GM18511 (cell line): ENCODE measurements around the gene ELAVL3.
"Not testable (repeated sequence)": the region's sequence is repeated elsewhere in the genome, so short reads cannot be mapped to it uniquely, and the experiment has no call there.

ENCODE experiments used
- ATAC-seq: cut with Tn5 transposase; IDR thresholded peaks from one replicate; pipeline ENCODE4 v1.9.1; 2021; ENCODE audit warnings: mild to moderate bottlenecking, moderate library complexity; ENCODE audit not compliant: unreplicated experiment

Gene ELAVL3

GRCh38 chr19:11444059-11444458 lies 36.8 kb downstream of the ELAVL3 start:
- ATAC-seq: no peak

- no peak for ATAC-seq
These were observed 42.9 kb downstream of the ELAVL3 start for GRCh38 chr19:11437955-11438354.

GRCh38 chr19:11435833-11436313 lies 45.0 kb downstream of the ELAVL3 start:
- no peak for ATAC-seq

- ATAC-seq: peak; percentile 92
These were observed 45.6 kb downstream of the ELAVL3 start, which contains the start of the genes ODAD3 and PRKCSH for GRCh38 chr19:11435057-11435832. Gene ODAD3 (minus strand): TSS chr19:11435121. CDS start chr19:11435016, 105 bp downstream. Gene PRKCSH (plus strand): TSS chr19:11435635. CDS start chr19:11436118, 483 bp downstream.

GRCh38 chr19:11434703-11435056 lies 46.2 kb downstream of the ELAVL3 start:
- ATAC-seq: peak; percentile 18

- not testable (repeated sequence) for ATAC-seq
These were observed 47.3 kb downstream of the ELAVL3 start for GRCh38 chr19:11433526-11433925.

- ATAC-seq: no peak
These were observed 54.2 kb downstream of the ELAVL3 start for GRCh38 chr19:11426656-11427055.

- ATAC-seq: no peak
These were observed 55.0 kb downstream of the ELAVL3 start for GRCh38 chr19:11425719-11426457.

- ATAC-seq: no peak
These were observed 57.1 kb downstream of the ELAVL3 start for GRCh38 chr19:11423791-11424181.

GRCh38 chr19:11423164-11423790 lies 57.6 kb downstream of the ELAVL3 start:
- no peak for ATAC-seq

GRCh38 chr19:11422163-11423065 lies 58.4 kb downstream of the ELAVL3 start:
- ATAC-seq: peak; percentile 62

- ATAC-seq: peak; percentile 42
These were observed 59.3 kb downstream of the ELAVL3 start for GRCh38 chr19:11421371-11422098.

GRCh38 chr19:11420429-11421370 lies 60.1 kb downstream of the ELAVL3 start:
- ATAC-seq: no peak

GRCh38 chr19:11418549-11419506 lies 62.0 kb downstream of the ELAVL3 start, which contains the start of gene RGL3:
Gene RGL3 (minus strand): TSS chr19:11419314. CDS start chr19:11419278, 36 bp downstream.
- no peak for ATAC-seq

GRCh38 chr19:11418094-11418548 lies 62.7 kb downstream of the ELAVL3 start:
- ATAC-seq: no peak

- no peak for ATAC-seq
These were observed 64.3 kb downstream of the ELAVL3 start for GRCh38 chr19:11416346-11417052.

GRCh38 chr19:11414544-11414943 lies 66.3 kb downstream of the ELAVL3 start:
- no peak for ATAC-seq
